GM19023 (cell line): ENCODE results near the gene KYAT1.

Source experiments
- ATAC-seq: cut with Tn5 transposase; IDR thresholded peaks from one replicate; pipeline ENCODE4 v1.9.1; 2021; ENCODE audit warnings: mild to moderate bottlenecking, moderate library complexity; ENCODE audit not compliant: unreplicated experiment

Gene KYAT1

GRCh38 chr9:128909859-128910258, 28.1 kb upstream of the KYAT1 start:
- ATAC-seq, result no peak

GRCh38 chr9:128908372-128908771, 26.6 kb upstream of the KYAT1 start:
- ATAC-seq, result no peak

GRCh38 chr9:128906741-128907140, 25.0 kb upstream of the KYAT1 start:
- ATAC-seq, result no peak

DNA sequence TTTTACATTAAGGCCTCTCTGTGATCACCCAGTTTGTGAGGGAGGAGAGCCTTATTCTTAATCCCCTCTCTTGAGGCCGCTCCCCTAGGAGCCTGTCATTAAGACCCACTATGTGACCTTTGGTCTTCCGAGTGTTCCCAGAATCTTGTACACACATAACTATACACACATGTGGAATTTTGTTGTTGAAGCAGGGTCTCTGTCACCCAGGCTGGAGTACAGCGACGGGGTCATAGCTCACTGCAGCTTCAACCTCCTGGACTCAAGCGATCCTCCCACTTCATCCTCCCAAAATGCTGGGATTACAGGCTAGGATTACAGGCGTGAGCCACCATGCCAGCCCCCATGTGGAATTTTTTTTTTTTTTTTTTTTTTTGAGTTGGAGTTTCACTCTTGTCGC, 24.2 kb upstream of the KYAT1 start:
- no peak for ATAC-seq

DNA sequence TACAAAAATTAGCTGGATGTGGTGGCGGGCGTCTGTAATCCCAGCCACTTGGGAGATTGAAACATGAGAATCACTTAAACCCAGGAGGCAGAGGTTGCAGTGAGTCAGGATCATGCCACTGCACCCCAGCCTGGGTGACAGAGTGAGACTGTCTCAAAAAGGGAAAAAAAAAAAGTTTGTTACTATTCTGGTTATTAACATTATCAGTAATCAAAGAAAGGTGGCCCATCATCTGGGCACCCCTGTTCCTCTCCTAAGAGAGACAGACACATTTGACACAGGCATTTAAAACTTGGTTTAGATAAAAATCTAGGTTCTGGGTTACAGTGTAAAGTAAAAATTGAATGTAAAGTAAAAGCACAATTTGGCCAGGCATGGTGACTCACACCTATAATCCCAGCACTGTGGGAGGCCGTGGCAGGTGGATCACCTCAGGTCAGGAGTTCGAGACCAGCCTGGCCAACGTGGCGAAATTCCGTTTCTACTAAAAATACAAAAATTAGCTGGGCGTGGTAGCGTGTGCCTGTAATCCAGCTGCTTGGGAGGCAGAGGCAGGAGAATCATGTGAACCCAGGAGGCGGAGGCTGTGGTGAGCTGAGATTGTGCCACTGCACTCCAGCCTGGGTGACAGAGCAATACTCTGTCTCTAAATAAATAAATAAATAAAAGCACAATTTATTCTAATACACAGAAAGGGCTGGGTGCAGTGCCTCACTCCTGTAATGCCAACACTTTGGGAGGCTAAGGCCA, 22.3 kb upstream of the KYAT1 start:
- no peak for ATAC-seq

DNA sequence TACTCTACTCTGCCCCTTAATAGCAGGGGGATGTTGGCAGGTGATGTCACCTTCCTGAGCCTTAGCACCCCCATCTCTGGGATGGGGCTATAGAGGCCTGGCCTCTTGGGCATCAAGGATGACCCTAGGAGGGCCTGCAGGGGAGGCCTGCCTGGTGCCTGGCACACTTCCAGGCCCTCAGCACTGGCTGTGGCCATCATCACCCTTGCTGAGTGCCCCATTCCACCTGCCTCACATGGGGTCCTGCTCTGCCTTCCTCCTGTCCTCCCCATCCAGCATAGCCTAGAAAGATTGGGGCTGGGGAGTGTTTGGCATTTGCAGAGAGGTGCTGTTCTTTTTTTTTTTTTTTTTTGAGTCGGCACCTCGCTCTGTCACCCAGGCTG, 21.3 kb upstream of the KYAT1 start:
- ATAC-seq, result no peak

GRCh38 chr9:128902351-128903078, 20.8 kb upstream of the KYAT1 start:
- ATAC-seq, result peak; percentile 74

DNA sequence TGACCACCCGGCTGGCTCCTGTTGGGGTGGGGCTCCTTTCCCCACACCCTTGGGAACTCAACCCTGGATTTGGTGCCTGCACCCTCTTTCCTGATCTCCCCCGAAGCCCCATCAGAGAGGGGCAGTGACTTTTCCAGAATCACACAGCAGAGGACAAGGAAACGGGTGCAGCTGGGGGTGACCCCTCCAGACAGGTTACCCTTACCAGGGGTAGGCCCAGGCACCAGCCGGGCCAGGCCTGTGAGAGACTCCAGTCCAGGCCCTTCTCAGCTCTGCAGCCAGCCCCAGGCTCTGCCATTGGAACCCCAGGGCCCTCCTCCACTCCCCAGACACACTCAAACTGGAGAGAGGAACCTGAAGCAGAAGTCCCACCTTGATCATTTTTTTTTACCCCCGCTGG, 20.1 kb upstream of the KYAT1 start:
- ATAC-seq, result peak; percentile 23

GRCh38 chr9:128901379-128901778, 19.6 kb upstream of the KYAT1 start:
- ATAC-seq, result no peak

GRCh38 chr9:128899566-128900322, 18.0 kb upstream of the KYAT1 start:
- no peak for ATAC-seq

DNA sequence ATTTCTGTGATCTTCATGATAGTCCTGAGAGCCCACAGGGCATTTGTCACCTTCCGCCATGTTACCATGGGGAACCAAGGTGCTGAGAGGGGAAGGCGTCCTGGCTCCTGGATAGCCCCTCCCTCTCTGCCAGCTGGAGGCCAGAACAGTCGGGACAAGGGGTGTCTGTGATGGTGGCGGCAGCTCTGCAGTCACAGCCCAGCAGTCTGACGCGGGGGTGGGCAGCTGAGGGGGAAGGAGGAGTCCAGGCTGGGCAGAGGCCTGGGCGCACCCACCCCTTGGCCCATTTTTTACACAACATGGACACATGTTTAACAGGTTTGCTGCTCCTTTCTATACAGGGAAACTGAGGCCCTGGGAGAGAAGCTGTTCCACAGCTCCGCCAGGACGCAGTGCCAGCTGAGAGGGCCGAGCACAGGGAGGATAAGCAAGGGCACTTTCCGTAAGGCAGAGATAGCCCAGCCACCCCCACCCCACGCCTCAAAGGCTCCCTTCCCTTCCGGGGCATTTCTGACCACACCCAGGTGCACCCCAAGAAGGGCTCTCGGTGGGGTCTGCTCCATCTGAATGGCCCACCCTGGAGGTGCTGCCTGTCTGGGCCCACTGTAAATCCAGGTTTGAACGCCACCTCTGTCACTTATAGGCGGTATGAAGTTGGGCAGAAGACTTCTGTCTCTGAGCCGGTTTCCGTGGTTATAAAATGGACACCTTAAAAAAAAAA, 17.3 kb upstream of the KYAT1 start:
- ATAC-seq, result no peak

- no peak for ATAC-seq
These were observed 16.6 kb upstream of the KYAT1 start for GRCh38 chr9:128898382-128898781.

- no peak for ATAC-seq
These were observed 13.8 kb upstream of the KYAT1 start for GRCh38 chr9:128895556-128895955.

DNA sequence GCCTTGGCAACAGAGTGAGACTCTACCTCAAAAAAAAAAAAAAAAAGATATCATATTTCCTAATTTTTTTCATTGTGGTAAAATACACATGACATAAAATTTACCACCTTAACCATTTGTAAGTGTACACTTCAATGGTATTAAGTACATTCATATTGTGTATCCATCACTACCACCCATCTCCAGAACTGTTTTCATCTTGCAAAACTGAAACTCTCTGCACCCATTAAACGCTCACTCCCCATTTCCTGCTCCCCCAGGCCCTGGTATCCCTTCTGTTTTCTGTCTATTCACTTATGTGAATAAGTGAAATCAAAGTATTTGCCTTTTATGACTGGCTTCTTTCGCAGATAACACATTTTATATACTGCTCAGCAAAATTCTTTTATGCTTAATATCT, 13.0 kb upstream of the KYAT1 start:
- no peak for ATAC-seq

DNA sequence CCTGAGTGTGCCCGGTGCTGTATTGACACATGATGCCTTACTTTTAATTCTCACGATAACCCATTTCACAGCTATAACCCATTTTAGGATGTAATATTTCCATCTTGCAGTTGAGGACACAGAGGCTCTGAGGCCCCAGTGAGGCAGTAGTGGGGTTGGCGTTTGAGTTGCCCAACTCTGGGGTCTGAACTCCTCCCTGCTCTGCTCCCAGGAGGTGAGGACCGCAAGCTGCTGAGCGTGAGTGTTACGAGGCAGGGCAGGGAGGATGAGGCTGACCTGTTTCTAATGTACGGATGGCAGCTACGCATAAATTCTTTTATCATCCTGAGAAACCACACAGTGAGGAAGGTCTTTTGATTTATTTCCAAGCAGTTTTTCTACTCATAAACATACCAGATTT, 11.6 kb upstream of the KYAT1 start:
- no peak for ATAC-seq

DNA sequence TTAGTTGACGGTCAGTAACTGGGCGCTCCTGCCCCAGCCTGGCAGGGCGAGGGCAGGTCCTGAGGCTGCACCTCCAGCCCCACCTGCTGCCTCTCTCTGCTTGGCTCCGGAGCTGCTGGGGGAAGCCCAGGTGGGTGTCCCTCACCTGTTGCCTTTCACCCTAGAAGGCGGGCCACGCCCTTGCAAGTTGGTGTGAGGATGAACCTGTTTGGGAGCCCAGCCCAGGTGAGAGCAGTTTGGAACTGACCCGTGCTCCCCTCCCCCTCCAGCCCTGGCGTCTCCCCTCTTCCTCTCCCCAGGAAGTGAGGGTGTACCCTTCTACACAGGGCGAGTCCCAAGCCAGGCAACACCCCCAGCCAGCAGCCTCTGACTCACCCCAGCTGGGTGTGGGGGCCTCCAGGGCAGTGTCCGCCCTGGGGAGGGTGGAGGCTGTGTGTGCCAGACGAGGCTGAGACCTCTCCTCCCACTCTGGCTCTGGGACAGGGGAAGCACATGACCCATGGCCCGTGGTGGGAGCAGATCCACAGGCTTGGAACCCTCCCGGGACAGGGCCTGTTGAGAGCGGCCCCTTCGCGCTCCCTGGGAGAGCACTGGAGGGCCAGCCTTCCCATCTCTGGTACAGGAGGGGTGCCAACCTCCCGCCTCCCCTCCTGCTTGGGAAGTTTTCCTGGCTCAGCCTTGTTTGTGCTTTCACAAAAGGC, 10.6 kb upstream of the KYAT1 start:
- ATAC-seq, result no peak

GRCh38 chr9:128891321-128892220, 9.8 kb upstream of the KYAT1 start:
- ATAC-seq, result no peak

- no peak for ATAC-seq
These were observed 6.2 kb upstream of the KYAT1 start for GRCh38 chr9:128887914-128888350.

DNA sequence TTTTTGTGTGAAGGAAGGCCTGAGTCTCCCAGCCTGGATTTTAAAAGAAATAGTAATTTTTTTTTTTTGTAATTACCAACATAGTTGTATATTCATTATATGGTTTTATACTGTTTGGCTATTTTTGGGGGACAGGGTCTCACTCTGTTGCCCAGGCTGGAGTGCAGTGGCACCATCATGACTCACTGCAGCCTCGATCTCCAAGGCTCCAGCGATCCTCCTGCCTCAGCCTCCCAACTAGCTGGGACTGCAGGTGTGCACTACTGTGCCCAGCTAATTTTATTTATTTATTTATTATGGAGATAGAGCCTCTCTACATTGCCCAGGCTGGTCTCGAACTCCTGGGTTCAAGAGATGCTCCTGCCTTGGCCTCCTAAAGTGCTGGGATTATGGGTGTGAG, 5.3 kb upstream of the KYAT1 start:
- ATAC-seq, result no peak
